ENCODE data around the gene PRDM16.

PRDM16 gene

DNA sequence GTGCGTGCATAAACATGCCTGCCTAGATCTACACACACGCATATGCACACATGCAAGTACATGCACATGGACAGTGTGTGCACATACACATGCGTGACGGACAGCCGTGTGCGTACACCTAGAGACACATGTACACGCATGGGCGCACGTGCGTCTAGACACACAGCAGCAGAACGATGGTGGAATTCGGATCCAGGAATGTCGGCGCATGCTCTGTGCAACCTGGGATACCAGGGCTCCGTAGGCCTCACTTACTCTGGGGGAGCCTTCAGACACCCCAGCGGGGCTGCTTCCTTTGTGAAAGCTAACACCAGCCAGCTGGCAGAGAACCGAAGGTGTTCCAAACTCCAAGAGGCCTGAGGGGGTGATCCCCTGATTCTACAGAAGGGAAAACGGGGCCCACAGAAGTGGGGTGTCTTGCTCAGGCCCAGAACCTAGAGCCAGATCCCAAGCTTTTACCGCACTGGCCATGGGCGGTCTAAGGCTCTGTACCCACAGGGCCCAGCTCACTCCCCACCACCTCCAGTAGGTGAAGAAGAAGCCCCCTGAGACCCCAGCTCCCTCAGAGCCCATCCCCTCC, 358.0 kb downstream of the PRDM16 start:
- ChIA-PET CTCF (interaction anchor here (0.6 to 1.1 kb wide), 4 partner anchors 54 to 603 kb away, joined by 3 read pairs; no protein-coding TSS in a partner anchor), POLR2A (no interaction called here)
- Histone ChIP-seq H3K27ac (ENCODE audit: extremely low read depth, low read depth, low read length) (no peak overlapping the region), H3K4me3 (ENCODE audit: low read depth, low read length) (no peak overlapping the region), H3K4me1 (ENCODE audit: control insufficient read depth, insufficient read depth, low read length) (no peaks in the 10 kb centered on the region), H3K36me3 (ENCODE audit: control insufficient read depth in 2 of 2, insufficient read depth in 1 of 2, low read length in 2 of 2) (peaks cover 0 to 44% of the 10 kb centered on the region in 2 experiments; a peak in 1 of 3 replicates), H3K9me3 (ENCODE audit: control insufficient read depth, insufficient read depth, low read depth, low read length) (no peaks in the 10 kb centered on the region)
- no peak for TF ChIP-seq SP2 (tag by site-specific recombination; IDR thresholded peaks at IDR 0.05)
- TF ChIP-seq ZSCAN23 (tag by site-specific recombination; IDR thresholded peaks at IDR 0.05), result no peak
- no peak for TF ChIP-seq ZNF600 (tag by site-specific recombination; IDR thresholded peaks at IDR 0.05)
- TF ChIP-seq, protein P1, sequence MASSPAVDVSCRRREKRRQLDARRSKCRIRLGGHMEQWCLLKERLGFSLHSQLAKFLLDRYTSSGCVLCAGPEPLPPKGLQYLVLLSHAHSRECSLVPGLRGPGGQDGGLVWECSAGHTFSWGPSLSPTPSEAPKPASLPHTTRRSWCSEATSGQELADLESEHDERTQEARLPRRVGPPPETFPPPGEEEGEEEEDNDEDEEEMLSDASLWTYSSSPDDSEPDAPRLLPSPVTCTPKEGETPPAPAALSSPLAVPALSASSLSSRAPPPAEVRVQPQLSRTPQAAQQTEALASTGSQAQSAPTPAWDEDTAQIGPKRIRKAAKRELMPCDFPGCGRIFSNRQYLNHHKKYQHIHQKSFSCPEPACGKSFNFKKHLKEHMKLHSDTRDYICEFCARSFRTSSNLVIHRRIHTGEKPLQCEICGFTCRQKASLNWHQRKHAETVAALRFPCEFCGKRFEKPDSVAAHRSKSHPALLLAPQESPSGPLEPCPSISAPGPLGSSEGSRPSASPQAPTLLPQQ (tag by site-specific recombination; IDR thresholded peaks at IDR 0.05), result no peak
- TF ChIP-seq REPIN1 (tag by site-specific recombination; IDR thresholded peaks at IDR 0.05; ENCODE audit: low read depth), result no peak
- TF ChIP-seq TCF7L2 (IDR thresholded peaks at IDR 0.05; ENCODE audit: borderline replicate concordance, low read depth, low read length), result no peak
- TF ChIP-seq, protein P2, sequence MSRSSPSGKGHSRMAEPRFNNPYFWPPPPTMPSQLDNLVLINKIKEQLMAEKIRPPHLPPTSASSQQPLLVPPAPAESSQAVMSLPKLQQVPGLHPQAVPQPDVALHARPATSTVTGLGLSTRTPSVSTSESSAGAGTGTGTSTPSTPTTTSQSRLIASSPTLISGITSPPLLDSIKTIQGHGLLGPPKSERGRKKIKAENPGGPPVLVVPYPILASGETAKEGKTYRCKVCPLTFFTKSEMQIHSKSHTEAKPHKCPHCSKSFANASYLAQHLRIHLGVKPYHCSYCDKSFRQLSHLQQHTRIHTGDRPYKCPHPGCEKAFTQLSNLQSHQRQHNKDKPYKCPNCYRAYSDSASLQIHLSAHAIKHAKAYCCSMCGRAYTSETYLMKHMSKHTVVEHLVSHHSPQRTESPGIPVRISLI (tag by site-specific recombination; IDR thresholded peaks at IDR 0.05), result no peak
- TF ChIP-seq ZNF626 (tag by site-specific recombination; IDR thresholded peaks at IDR 0.05), result no peak
- TF ChIP-seq ZNF585B (tag by site-specific recombination; IDR thresholded peaks at IDR 0.05), result no peak
- no peak for TF ChIP-seq YY2 (tag by site-specific recombination; IDR thresholded peaks at IDR 0.05)
- no peak for TF ChIP-seq GLI4 (tag by site-specific recombination; IDR thresholded peaks at IDR 0.05)
- TF ChIP-seq GLI2 (tag by site-specific recombination; IDR thresholded peaks at IDR 0.05; ENCODE audit: borderline replicate concordance, low read depth), result no peak

DNA sequence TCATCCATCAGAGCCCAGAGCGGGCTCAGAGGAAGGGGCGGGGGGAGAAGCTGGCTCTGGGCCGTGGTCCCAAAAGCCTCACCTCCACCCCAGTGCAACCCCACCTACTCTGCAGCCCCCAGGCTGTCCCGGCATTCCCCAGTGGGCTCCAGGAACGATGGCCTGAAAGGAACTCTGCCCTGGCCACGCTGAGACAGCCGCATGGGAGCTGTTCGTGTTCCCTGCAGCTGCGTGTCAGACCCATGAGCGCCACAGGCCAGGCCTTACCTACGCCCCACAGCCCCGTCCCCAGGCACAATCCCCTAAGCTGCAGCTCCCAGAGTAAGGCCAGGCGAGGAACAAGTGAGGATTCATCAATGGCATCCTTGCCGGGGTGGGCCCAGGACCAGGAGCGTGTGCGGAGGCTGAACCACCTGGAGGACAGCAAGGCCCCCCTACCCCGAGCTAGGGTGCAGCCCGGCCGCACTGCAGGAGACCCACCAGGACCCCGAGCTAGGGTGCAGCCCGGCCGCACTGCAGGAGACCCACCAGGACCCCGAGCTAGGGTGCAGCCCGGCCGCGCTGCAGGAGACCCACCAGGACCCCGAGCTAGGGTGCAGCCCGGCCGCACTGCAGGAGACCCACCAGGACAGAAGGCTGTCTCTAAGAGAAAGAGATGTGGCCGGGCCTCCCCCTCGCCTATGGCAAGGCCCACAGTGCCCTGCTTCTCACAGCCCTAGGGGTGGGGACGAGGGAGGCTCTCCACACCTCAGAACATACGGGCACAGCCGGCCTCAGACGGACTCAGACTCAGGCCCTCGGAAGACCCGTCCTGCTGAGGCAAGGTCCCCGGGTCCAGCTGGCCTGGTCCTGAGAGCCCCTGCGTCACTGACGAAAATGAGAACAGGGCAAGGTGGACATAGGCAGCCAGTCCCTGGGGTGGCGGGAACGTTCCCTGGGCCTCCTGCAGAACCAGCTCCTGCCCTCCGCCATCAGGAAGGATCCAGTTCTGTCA, 359.0 kb downstream of the PRDM16 start:
- peaks cover 0 to 48% of the 10 kb centered on the region in 2 experiments; a peak in 1 of 3 replicates for H3K36me3 ChIP-seq (ENCODE audit: control insufficient read depth in 2 of 2, insufficient read depth in 1 of 2, low read length in 2 of 2)
- ChIA-PET POLR2A (no interaction called here), CTCF (interaction anchor here (0.6 to 0.7 kb wide), 4 partner anchors 40 to 1373 kb away, joined by 3 to 4 read pairs (median 3); no protein-coding TSS in a partner anchor)
- no peaks in the 10 kb centered on the region for H3K9me3 ChIP-seq (ENCODE audit: control insufficient read depth, insufficient read depth, low read depth, low read length)
- no peak overlapping the region for H3K27ac ChIP-seq (ENCODE audit: extremely low read depth, low read depth, low read length)
- H3K4me1 ChIP-seq (ENCODE audit: control insufficient read depth, insufficient read depth, low read length), result no peaks in the 10 kb centered on the region
- H3K4me3 ChIP-seq (ENCODE audit: low read depth, low read length), result no peak overlapping the region
- no peak for TF ChIP-seq ZNF626 (tag by site-specific recombination; IDR thresholded peaks at IDR 0.05)

DNA sequence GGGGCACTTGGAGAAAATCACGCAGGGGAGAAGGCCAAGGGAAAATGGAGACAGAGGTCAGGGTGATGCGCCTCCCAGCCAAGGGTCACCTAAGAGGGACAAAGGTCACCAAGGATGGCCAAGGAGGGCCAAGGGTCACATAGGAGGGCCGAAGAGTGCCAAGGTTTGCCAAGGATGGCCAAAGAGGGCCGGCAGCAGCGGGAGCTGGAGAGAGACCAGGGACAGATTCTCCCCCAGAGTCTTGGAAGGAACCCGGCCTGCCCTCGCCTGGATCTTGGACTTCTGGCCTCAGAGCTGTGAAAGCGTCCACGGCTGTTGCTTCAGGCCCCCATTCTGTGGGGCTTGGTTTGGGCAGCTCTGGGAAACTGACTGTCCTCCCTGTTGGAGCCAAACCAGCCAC, 359.9 kb downstream of the PRDM16 start:
- ChIA-PET POLR2A (no interaction called here), CTCF (interaction anchor here (0.6 to 1.0 kb wide), 3 partner anchors 24 to 418 kb away, joined by 3 to 4 read pairs (median 3); no protein-coding TSS in a partner anchor)

More for the DNA sequence above, 359.9 kb downstream of the PRDM16 start:
- H3K9me3 ChIP-seq (ENCODE audit: control insufficient read depth, insufficient read depth, low read depth, low read length), result no peaks in the 10 kb centered on the region
- H3K4me3 ChIP-seq (ENCODE audit: low read depth, low read length), result no peak overlapping the region
- no peak overlapping the region for H3K27ac ChIP-seq (ENCODE audit: extremely low read depth, low read depth, low read length)
- peaks cover 0 to 48% of the 10 kb centered on the region in 2 experiments; a peak in 1 of 3 replicates for H3K36me3 ChIP-seq (ENCODE audit: control insufficient read depth in 2 of 2, insufficient read depth in 1 of 2, low read length in 2 of 2)
- TF ChIP-seq ZNF366 (tag by site-specific recombination; conservative IDR thresholded peaks at IDR 0.05), result no peak
- TF ChIP-seq, protein P3, sequence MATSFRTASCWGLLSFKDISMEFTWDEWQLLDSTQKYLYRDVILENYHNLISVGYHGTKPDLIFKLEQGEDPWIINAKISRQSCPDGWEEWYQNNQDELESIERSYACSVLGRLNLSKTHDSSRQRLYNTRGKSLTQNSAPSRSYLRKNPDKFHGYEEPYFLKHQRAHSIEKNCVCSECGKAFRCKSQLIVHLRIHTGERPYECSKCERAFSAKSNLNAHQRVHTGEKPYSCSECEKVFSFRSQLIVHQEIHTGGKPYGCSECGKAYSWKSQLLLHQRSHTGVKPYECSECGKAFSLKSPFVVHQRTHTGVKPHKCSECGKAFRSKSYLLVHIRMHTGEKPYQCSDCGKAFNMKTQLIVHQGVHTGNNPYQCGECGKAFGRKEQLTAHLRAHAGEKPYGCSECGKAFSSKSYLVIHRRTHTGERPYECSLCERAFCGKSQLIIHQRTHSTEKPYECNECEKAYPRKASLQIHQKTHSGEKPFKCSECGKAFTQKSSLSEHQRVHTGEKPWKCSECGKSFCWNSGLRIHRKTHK (tag by site-specific recombination; IDR thresholded peaks at IDR 0.05), result no peak
- no peaks in the 10 kb centered on the region for H3K4me1 ChIP-seq (ENCODE audit: control insufficient read depth, insufficient read depth, low read length)
